ENCODE results near the gene SCARB1. TPM values are rescaled to one million over a fixed set of nuclear protein-coding genes. Genes with fewer than 3 reads are reported as not detected.

The SCARB1 gene
- total RNA-seq, 2 experiments from 2014 or later: 36.2 to 38.1 TPM

GRCh38 chr12:124856842-124857178 lies 6.9 kb downstream of the SCARB1 start:
- no peak overlapping the region for H3K4me3 Mint-ChIP-seq
- no peak overlapping the region for H3K27ac Mint-ChIP-seq
- intact Hi-C loops (cut with micrococcal nuclease): no loop called here
- H3K27me3 Mint-ChIP-seq: no peaks in the 10 kb centered on the region
- ATAC-seq (no peak), DNase-seq (no peak)
- ChIA-PET CTCF (interaction anchor here (2.4 kb wide), 1 partner anchor 50 kb away, joined by 8 read pairs; no protein-coding TSS in a partner anchor), POLR2A (no interaction called here)
- no peaks in the 10 kb centered on the region for H3K9me3 Mint-ChIP-seq
- peaks cover 6% of the 10 kb centered on the region for H3K4me1 Mint-ChIP-seq (ENCODE audit: low read depth)
- TF ChIP-seq CTCF (IDR thresholded peaks at IDR 0.05): no peak
- H3K36me3 Mint-ChIP-seq (ENCODE audit: low read depth): peaks cover 16% of the 10 kb centered on the region

- Mint-ChIP-seq H3K36me3 (ENCODE audit: low read depth) (peaks cover 12% of the 10 kb centered on the region), H3K27ac (no peak overlapping the region), H3K27me3 (no peaks in the 10 kb centered on the region), H3K4me3 (no peak overlapping the region), H3K9me3 (no peaks in the 10 kb centered on the region), H3K4me1 (ENCODE audit: low read depth) (peaks cover 2% of the 10 kb centered on the region)
- DNase-seq: no peak
- TF ChIP-seq CTCF (IDR thresholded peaks at IDR 0.05): no peak
- peak; percentile 37 for ATAC-seq
- ChIA-PET CTCF (interaction anchor here (1.2 to 2.4 kb wide), 3 partner anchors 10 to 50 kb away, joined by 3 to 8 read pairs (median 4); no protein-coding TSS in a partner anchor), POLR2A (no interaction called here)
- intact Hi-C loops (cut with micrococcal nuclease): no loop called here
Measured at GRCh38 chr12:124856132-124856841, 7.4 kb downstream of the SCARB1 start.

GRCh38 chr12:124855275-124855957 lies 8.2 kb downstream of the SCARB1 start:
- Mint-ChIP-seq H3K27ac (no peak overlapping the region), H3K4me1 (ENCODE audit: low read depth) (peaks cover 2% of the 10 kb centered on the region), H3K4me3 (no peak overlapping the region), H3K9me3 (no peaks in the 10 kb centered on the region), H3K36me3 (ENCODE audit: low read depth) (peaks cover 12% of the 10 kb centered on the region), H3K27me3 (no peaks in the 10 kb centered on the region)
- TF ChIP-seq CTCF (IDR thresholded peaks at IDR 0.05): no peak
- CTCF ChIA-PET: interaction anchor here (0.7 to 1.4 kb wide), 4 partner anchors 9 to 15 kb away, joined by 3 to 4 read pairs (median 3); partner anchors contain the start of gene SCARB1
- ATAC-seq (no peak), DNase-seq (no peak)
- POLR2A ChIA-PET: no interaction called here
- intact Hi-C loops (cut with micrococcal nuclease): no loop called here

GRCh38 chr12:124854637-124855184 lies 9.0 kb downstream of the SCARB1 start:
- POLR2A ChIA-PET: no interaction called here
- intact Hi-C loops (cut with micrococcal nuclease): no loop called here
- DNase-seq (no peak), ATAC-seq (no peak)
- no peak overlapping the region for H3K4me3 Mint-ChIP-seq
- H3K9me3 Mint-ChIP-seq: no peaks in the 10 kb centered on the region
- H3K27ac Mint-ChIP-seq: no peak overlapping the region
- peaks cover 8% of the 10 kb centered on the region for H3K36me3 Mint-ChIP-seq (ENCODE audit: low read depth)
- H3K4me1 Mint-ChIP-seq (ENCODE audit: low read depth): peaks cover 2% of the 10 kb centered on the region
- CTCF ChIA-PET: interaction anchor here (0.7 to 1.4 kb wide), 3 partner anchors 8 to 15 kb away, joined by 3 to 4 read pairs (median 3); partner anchors contain the start of gene SCARB1
- H3K27me3 Mint-ChIP-seq: no peaks in the 10 kb centered on the region
- TF ChIP-seq CTCF (IDR thresholded peaks at IDR 0.05): no peak
